Suprapubic skin (tissue), 4 donors: Measurements from ENCODE around the gene TANC2. TPM values are rescaled to one million over a fixed set of nuclear protein-coding genes. Genes with fewer than 3 reads are reported as not detected.

Experiments
- DNase-seq, 2 donors: peaks; one replicate each; pipeline ENCODE4 v3.0.0-alpha.2; 2019; ENCODE audit warnings: low spot score in 2 of 2
- H3K27ac ChIP-seq: fragments of 200-600 bp; sonication (generic); one replicate; pipeline ENCODE4 v1.5.1; 2019
- H3K27me3 ChIP-seq: fragments of 200-600 bp; sonication (generic); one replicate; pipeline ENCODE4 v1.5.1; 2019
- H3K36me3 ChIP-seq: fragments of 200-600 bp; sonication (generic); one replicate; pipeline ENCODE4 v1.5.1; 2019
- H3K4me1 ChIP-seq: fragments of 200-600 bp; sonication (generic); one replicate; pipeline ENCODE4 v1.5.1; 2019
- H3K4me3 ChIP-seq: fragments of 200-600 bp; sonication (generic); one replicate; pipeline ENCODE4 v1.5.1; 2019; ENCODE audit warnings: mild to moderate bottlenecking
- H3K9me3 ChIP-seq: fragments of 200-600 bp; sonication (generic); one replicate; pipeline ENCODE4 v1.5.1; 2019
- EP300 ChIP-seq: sonication (generic); formaldehyde crosslinking; IDR thresholded peaks from one replicate; pipeline ENCODE4 v1.6.1; 2017; ENCODE audit warnings: antibody characterized with exemption
- POLR2A ChIP-seq, 2 donors: fragments of 450-650 bp; IDR thresholded peaks; one replicate each; pipeline ENCODE4 v1.6.1; 2017; ENCODE audit warnings: antibody characterized with exemption in 2 of 2, mild to moderate bottlenecking in 2 of 2, moderate library complexity in 2 of 2
- POLR2AphosphoS5 ChIP-seq, 3 donors: sonication (generic); formaldehyde crosslinking; IDR thresholded peaks; one replicate each; pipeline ENCODE4 v1.6.1; 2017; ENCODE audit warnings: antibody characterized with exemption in 3 of 3
- WGBS: methylation state at CpG from one replicate; pipeline ENCODE4 v1.1.5; 2018; 5-methylcytosine and 5-hydroxymethylcytosine counted together
- total RNA-seq, 4 donors: library from RNA; depleted of rRNA; stranded (reverse); fragments of >200 nt; gene quantifications; one replicate each; pipeline ENCODE4 v1.1.0, GENCODE V29; 2016
- TF ChIP-seq, protein P1 (sequence below), 2 donors: fragments of 200-600 bp in 1 of 2; fragments of 450-650 bp in 1 of 2; sonication (generic) in 1 of 2; IDR thresholded peaks; one replicate each; pipeline ENCODE4 v1.5.1; 2016 to 2019; ENCODE audit warnings: antibody characterized with exemption in 2 of 2, mild to moderate bottlenecking in 1 of 2, moderate library complexity in 1 of 2

TANC2 gene
- total RNA-seq, 4 donors from 2014 or later, result 38.8 to 82.4 (median 50.4) TPM

DNA sequence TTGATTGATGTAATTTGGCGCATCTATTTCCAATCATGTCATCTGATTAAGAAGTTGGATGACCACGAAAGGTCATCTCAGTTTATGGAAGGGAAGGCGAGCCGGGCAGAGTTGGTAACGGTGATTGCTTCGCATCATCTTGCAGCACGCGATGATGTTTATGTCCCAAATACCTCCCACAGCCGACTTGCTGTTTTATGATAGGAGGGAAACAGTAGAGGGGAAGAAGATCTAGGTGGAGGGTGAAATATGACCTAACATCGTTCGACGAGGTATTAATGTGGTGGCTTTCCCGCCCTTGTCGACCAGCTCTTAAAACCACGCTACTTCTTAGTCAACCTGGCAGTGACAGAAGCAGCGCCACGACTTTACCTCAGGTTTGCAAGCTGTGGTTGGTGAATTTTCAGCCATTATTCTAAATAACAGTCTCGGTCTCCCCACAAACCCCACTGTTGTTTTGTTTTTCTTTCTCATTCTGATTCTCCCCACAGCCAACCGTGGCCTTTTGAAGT lies 805 bp upstream of the TANC2 start:
- Histone ChIP-seq H3K4me1 (peaks cover 29% of the 10 kb centered on the region), H3K27ac (peak overlapping the region; percentile 82), H3K27me3 (no peaks in the 10 kb centered on the region), H3K36me3 (no peaks in the 10 kb centered on the region), H3K9me3 (no peaks in the 10 kb centered on the region), H3K4me3 (peak overlapping the region; percentile 82)
- TF ChIP-seq POLR2AphosphoS5 (IDR thresholded peaks at IDR 0.05) (no peak), EP300 (no peak)
- 75% methylated on average over 19 of the region's 19 CpGs for WGBS
- DNase-seq, result no peak

GRCh38 chr17:62966426-62967204 lies 580 bp downstream of the TANC2 start:
- TF ChIP-seq POLR2AphosphoS5 (IDR thresholded peaks at IDR 0.05) (no peak), EP300 (no peak), POLR2A (IDR thresholded peaks at IDR 0.05) (no peak)
- TF ChIP-seq, protein P1, sequence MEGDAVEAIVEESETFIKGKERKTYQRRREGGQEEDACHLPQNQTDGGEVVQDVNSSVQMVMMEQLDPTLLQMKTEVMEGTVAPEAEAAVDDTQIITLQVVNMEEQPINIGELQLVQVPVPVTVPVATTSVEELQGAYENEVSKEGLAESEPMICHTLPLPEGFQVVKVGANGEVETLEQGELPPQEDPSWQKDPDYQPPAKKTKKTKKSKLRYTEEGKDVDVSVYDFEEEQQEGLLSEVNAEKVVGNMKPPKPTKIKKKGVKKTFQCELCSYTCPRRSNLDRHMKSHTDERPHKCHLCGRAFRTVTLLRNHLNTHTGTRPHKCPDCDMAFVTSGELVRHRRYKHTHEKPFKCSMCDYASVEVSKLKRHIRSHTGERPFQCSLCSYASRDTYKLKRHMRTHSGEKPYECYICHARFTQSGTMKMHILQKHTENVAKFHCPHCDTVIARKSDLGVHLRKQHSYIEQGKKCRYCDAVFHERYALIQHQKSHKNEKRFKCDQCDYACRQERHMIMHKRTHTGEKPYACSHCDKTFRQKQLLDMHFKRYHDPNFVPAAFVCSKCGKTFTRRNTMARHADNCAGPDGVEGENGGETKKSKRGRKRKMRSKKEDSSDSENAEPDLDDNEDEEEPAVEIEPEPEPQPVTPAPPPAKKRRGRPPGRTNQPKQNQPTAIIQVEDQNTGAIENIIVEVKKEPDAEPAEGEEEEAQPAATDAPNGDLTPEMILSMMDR (IDR thresholded peaks at IDR 0.05), result no peak
- WGBS, result 2% methylated on average over 28 of the region's 80 CpGs
- peak overlapping the region; percentile 82 for H3K27ac ChIP-seq
- H3K27me3 ChIP-seq, result no peaks in the 10 kb centered on the region
- DNase-seq, result peak in 1 of 2 donors; percentile 72
- H3K4me3 ChIP-seq, result peak overlapping the region; percentile 82
- no peaks in the 10 kb centered on the region for H3K36me3 ChIP-seq
- no peaks in the 10 kb centered on the region for H3K9me3 ChIP-seq
- peaks cover 29% of the 10 kb centered on the region for H3K4me1 ChIP-seq

- H3K27ac ChIP-seq, result no peak overlapping the region
- peaks cover 29% of the 10 kb centered on the region for H3K4me1 ChIP-seq
- 10% methylated on average over 4 of the region's 4 CpGs for WGBS
- H3K4me3 ChIP-seq, result peak overlapping the region; percentile 82
- no peaks in the 10 kb centered on the region for H3K36me3 ChIP-seq
- TF ChIP-seq, protein P1 (IDR thresholded peaks at IDR 0.05), result no peak
- TF ChIP-seq POLR2AphosphoS5 (IDR thresholded peaks at IDR 0.05) (no peak), POLR2A (IDR thresholded peaks at IDR 0.05) (no peak), EP300 (no peak)
- no peaks in the 10 kb centered on the region for H3K9me3 ChIP-seq
- DNase-seq, result no peak
- H3K27me3 ChIP-seq, result no peaks in the 10 kb centered on the region
Observed at GRCh38 chr17:62967205-62967529, 1.1 kb downstream of the TANC2 start.

DNA sequence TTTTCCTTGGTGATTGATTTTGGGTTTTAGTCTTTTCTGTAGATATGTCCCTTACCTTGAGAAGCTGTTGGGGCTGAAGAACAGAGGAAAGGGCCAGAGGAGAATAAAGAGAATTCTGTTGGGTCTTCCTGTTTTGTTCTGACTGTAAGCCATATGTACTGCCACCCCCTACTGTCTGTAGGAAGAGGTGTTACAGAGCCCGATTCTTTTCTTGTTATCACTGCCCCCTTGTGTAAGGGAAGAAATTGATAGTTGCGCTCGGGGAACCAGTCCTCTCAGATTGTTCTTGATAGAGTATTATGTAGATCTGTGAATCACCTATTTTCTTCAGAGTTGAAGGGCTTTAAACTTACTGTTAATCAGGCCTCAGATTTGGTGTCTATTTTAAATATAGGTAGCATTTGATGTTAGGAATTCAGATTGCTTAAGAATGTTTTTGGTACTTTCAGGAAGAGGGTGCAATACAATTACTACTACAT lies 2.4 kb downstream of the TANC2 start:
- Histone ChIP-seq H3K27ac (no peak overlapping the region), H3K4me3 (no peak overlapping the region), H3K27me3 (no peaks in the 10 kb centered on the region), H3K36me3 (no peaks in the 10 kb centered on the region), H3K9me3 (no peaks in the 10 kb centered on the region), H3K4me1 (peaks cover 29% of the 10 kb centered on the region)
- DNase-seq, result no peak
- 3% methylated on average over 3 of the region's 3 CpGs for WGBS
- TF ChIP-seq POLR2AphosphoS5 (IDR thresholded peaks at IDR 0.05) (no peak), EP300 (no peak), POLR2A (IDR thresholded peaks at IDR 0.05) (no peak)
- TF ChIP-seq, protein P1 (IDR thresholded peaks at IDR 0.05), result peak; percentile 71 to 75

- no peak for TF ChIP-seq EP300
- TF ChIP-seq POLR2A (IDR thresholded peaks at IDR 0.05), result no peak
- no peak for TF ChIP-seq POLR2AphosphoS5 (IDR thresholded peaks at IDR 0.05)
- TF ChIP-seq, protein P1 (IDR thresholded peaks at IDR 0.05), result no peak
- no peak overlapping the region for H3K27ac ChIP-seq
- peaks cover 26% of the 10 kb centered on the region for H3K4me1 ChIP-seq
- H3K4me3 ChIP-seq, result no peak overlapping the region
- H3K9me3 ChIP-seq, result no peaks in the 10 kb centered on the region
- H3K27me3 ChIP-seq, result no peaks in the 10 kb centered on the region
- no peak for DNase-seq
- no peaks in the 10 kb centered on the region for H3K36me3 ChIP-seq
Observed at GRCh38 chr17:62970610-62971009, 4.6 kb downstream of the TANC2 start.
